Lung (tissue), 12 donors: Measurements from ENCODE around the gene USP54. TPM values are rescaled to one million over a fixed set of nuclear protein-coding genes. Genes with fewer than 3 reads are reported as not detected.
A peak's percentile ranks its signal among the peaks of the same experiment; 100 is the strongest.

ENCODE experiments used
- ATAC-seq: fragments of 200-7000 bp; cut with Tn5 transposase; one replicate; pipeline ENCODE4 v1.9.1; 2020; ENCODE audit warnings: moderate number of reproducible peaks; ENCODE audit not compliant: insufficient read depth, low FRiP score
- DNase-seq, 3 donors: peaks; one replicate each; pipeline ENCODE4 v3.0.0-alpha.2; 2013 to 2017
- H3K27ac ChIP-seq, 2 donors: one replicate each; pipeline ENCODE4 v1.5.1; 2013; ENCODE audit warnings: mild to moderate bottlenecking in 2 of 2, moderate library complexity in 2 of 2, control low read depth in 1 of 2, inconsistent platforms in 1 of 2, low read depth in 1 of 2, low read length in 1 of 2
- H3K27me3 ChIP-seq, 3 donors: one replicate each; pipeline ENCODE4 v1.5.1; 2013; ENCODE audit warnings: low read length in 2 of 3; ENCODE audit not compliant: control insufficient read depth in 3 of 3, insufficient read depth in 3 of 3
- H3K36me3 ChIP-seq, 4 donors: one replicate each; pipeline ENCODE4 v1.5.1; 2013; ENCODE audit warnings: low read length in 4 of 4, mild to moderate bottlenecking in 1 of 4, moderate library complexity in 1 of 4; ENCODE audit not compliant: control insufficient read depth in 4 of 4, insufficient read depth in 4 of 4
- H3K4me1 ChIP-seq, 5 donors: one replicate each; pipeline ENCODE4 v1.5.1; 2013; ENCODE audit warnings: low read length in 5 of 5, mild to moderate bottlenecking in 2 of 5, moderate library complexity in 1 of 5; ENCODE audit not compliant: control insufficient read depth in 5 of 5, insufficient read depth in 5 of 5
- H3K4me3 ChIP-seq: one replicate; pipeline ENCODE4 v1.5.1; 2013; ENCODE audit warnings: mild to moderate bottlenecking, control low read depth, moderate library complexity
- H3K9ac ChIP-seq, 2 donors: one replicate each; pipeline ENCODE4 v1.5.1; 2013; ENCODE audit warnings: low read length in 2 of 2, control low read depth in 1 of 2; ENCODE audit not compliant: insufficient read depth in 1 of 2
- H3K9me3 ChIP-seq, 4 donors: one replicate each; pipeline ENCODE4 v1.5.1; 2013; ENCODE audit warnings: low read length in 3 of 4, mild to moderate bottlenecking in 1 of 4, moderate library complexity in 1 of 4; ENCODE audit not compliant: control insufficient read depth in 4 of 4, insufficient read depth in 3 of 4
- WGBS, 2 donors: extraction: QIAGEN DNeasy Blood & Tissue Kit; methylation state at CpG; one replicate each; pipeline ENCODE4 v1.1.7; 2013; 5-methylcytosine and 5-hydroxymethylcytosine counted together
- polyA plus RNA-seq, 2 donors: library from polyadenylated mRNA; stranded (reverse); fragments of 200-250 nt; gene quantifications; one replicate each; pipeline ENCODE4 v1.2.1, GENCODE V29; 2013
- total RNA-seq, 2 donors: library from RNA; depleted of rRNA in 1 of 2; stranded (reverse); fragments of >200 nt in 1 of 2; gene quantifications; one replicate each; pipeline ENCODE4 v1.2.1, GENCODE V29; 2014 to 2021
- TF ChIP-seq, protein P1 (sequence below): IDR thresholded peaks from 2 replicates; pipeline ENCODE4 v1.5.1; 2012; ENCODE audit warnings: mild to moderate bottlenecking; ENCODE audit errors: control extremely low read depth, extremely low read depth
- donor health status: control.
- donor health status: control.
- donor health status: Bipolar disorder and iron deficiency.
- donor health status: healthy.
- donor health status: DM: yes; HTN: yes; CAD: no.

USP54 gene
- total and polyA plus RNA-seq, 4 donors, result 19.7 to 165 (median 62.9) TPM

- no peak overlapping the region for H3K9ac ChIP-seq
- no peaks in the 10 kb centered on the region for H3K36me3 ChIP-seq
- no peak for ATAC-seq
- no peak overlapping the region for H3K27ac ChIP-seq
- peaks cover 0 to 3% (median 0%) of the 10 kb centered on the region in 5 donors for H3K4me1 ChIP-seq
- TF ChIP-seq, protein P1, sequence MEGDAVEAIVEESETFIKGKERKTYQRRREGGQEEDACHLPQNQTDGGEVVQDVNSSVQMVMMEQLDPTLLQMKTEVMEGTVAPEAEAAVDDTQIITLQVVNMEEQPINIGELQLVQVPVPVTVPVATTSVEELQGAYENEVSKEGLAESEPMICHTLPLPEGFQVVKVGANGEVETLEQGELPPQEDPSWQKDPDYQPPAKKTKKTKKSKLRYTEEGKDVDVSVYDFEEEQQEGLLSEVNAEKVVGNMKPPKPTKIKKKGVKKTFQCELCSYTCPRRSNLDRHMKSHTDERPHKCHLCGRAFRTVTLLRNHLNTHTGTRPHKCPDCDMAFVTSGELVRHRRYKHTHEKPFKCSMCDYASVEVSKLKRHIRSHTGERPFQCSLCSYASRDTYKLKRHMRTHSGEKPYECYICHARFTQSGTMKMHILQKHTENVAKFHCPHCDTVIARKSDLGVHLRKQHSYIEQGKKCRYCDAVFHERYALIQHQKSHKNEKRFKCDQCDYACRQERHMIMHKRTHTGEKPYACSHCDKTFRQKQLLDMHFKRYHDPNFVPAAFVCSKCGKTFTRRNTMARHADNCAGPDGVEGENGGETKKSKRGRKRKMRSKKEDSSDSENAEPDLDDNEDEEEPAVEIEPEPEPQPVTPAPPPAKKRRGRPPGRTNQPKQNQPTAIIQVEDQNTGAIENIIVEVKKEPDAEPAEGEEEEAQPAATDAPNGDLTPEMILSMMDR, result no peak
- H3K4me3 ChIP-seq, result no peak overlapping the region
- peaks cover 0 to 2% (median 0%) of the 10 kb centered on the region in 4 donors for H3K9me3 ChIP-seq
- no peaks in the 10 kb centered on the region for H3K27me3 ChIP-seq
- peak; percentile 47 to 58 (median 48) for DNase-seq
- WGBS, 2 donors, result 73 to 84% methylated on average over 5 of the region's 5 CpGs
Measured at GRCh38 chr10:73634421-73634820, 43.3 kb upstream of the USP54 start.

DNA sequence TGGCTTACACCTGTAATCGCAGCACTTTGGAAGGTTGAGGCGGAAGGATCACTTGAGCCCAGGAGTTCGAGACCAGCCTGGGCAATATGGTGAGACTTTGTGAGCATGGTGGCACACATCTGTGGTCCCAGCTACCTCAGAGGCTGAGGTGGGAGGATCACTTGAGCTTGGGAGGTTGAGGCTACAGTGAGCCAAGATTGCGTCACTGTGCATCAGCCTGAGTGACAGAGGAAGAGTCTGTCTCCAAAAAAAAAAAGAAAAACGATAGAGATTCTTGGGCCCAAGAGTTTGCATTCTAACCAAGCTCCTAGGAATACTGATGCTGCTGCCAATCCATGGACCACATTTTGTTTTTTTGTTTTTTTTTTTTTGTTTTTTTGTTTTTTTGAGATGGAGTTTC is 38.0 kb upstream of the USP54 start:
- H3K4me1 ChIP-seq, result peaks cover 0 to 6% (median 0%) of the 10 kb centered on the region in 5 donors
- H3K9ac ChIP-seq, result no peak overlapping the region
- no peaks in the 10 kb centered on the region for H3K9me3 ChIP-seq
- H3K27me3 ChIP-seq, result no peaks in the 10 kb centered on the region
- TF ChIP-seq, protein P1, result no peak
- no peak for ATAC-seq
- WGBS, 2 donors, result 94 to 96% methylated on average over 5 of the region's 5 CpGs
- DNase-seq, result no peak
- H3K4me3 ChIP-seq, result no peak overlapping the region
- no peak overlapping the region for H3K27ac ChIP-seq
- H3K36me3 ChIP-seq, result no peaks in the 10 kb centered on the region

GRCh38 chr10:73628405-73628804 is 37.3 kb upstream of the USP54 start:
- no peak overlapping the region for H3K4me3 ChIP-seq
- ATAC-seq (no peak), DNase-seq (no peak)
- H3K27me3 ChIP-seq, result no peaks in the 10 kb centered on the region
- H3K9ac ChIP-seq, result no peak overlapping the region
- TF ChIP-seq, protein P1, result no peak
- no peaks in the 10 kb centered on the region for H3K36me3 ChIP-seq
- WGBS, 2 donors, result 75 to 91% methylated on average over 7 of the region's 7 CpGs
- H3K27ac ChIP-seq, result peak overlapping the region in 1 of 2 donors; percentile 15
- no peaks in the 10 kb centered on the region for H3K9me3 ChIP-seq
- peaks cover 0 to 6% (median 0%) of the 10 kb centered on the region in 5 donors for H3K4me1 ChIP-seq

- H3K4me1 ChIP-seq, result peaks cover 0 to 6% (median 0%) of the 10 kb centered on the region in 5 donors
- TF ChIP-seq, protein P1, result no peak
- H3K36me3 ChIP-seq, result no peaks in the 10 kb centered on the region
- no peak overlapping the region for H3K9ac ChIP-seq
- no peaks in the 10 kb centered on the region for H3K9me3 ChIP-seq
- ATAC-seq (no peak), DNase-seq (no peak)
- WGBS, 2 donors, result 94 to 95% methylated on average over 6 of the region's 6 CpGs
- no peak overlapping the region for H3K27ac ChIP-seq
- no peaks in the 10 kb centered on the region for H3K27me3 ChIP-seq
- H3K4me3 ChIP-seq, result no peak overlapping the region
Measured at GRCh38 chr10:73627300-73627699, 36.2 kb upstream of the USP54 start.
